Frontal cortex (tissue), 4 donors: Measurements from ENCODE around the gene SMIM17. TPM values are rescaled to one million over a fixed set of nuclear protein-coding genes. Genes with fewer than 3 reads are reported as not detected.
"Not testable (repeated sequence)": the region's sequence is repeated elsewhere in the genome, so short reads cannot be mapped to it uniquely, and the experiment has no call there.

Experiments used
- DNase-seq, 2 donors: peaks; one replicate each; pipeline ENCODE4 v3.0.0; 2012; ENCODE audit warnings: low spot score in 2 of 2
- FAIRE-seq: peaks from 2 replicates; lab custom pipeline; 2012; peaks lifted over from hg19 to GRCh38; lab: Jason Lieb, UNC
- total RNA-seq: library from RNA; depleted of rRNA; stranded (reverse); fragments of >200 nt; gene quantifications from one replicate; pipeline ENCODE4 v1.2.3, GENCODE V29; 2014
- donor health status: control.
- donor health status: control.
- donor health status: control.

SMIM17 gene
- total RNA-seq, 1 donor from 2014 or later: 26.5 TPM

GRCh38 chr19:56643460-56643955, 549 bp downstream of the SMIM17 start:
- DNase-seq: no peak
- no peak for FAIRE-seq

GRCh38 chr19:56654151-56654550, 11.2 kb downstream of the SMIM17 start:
- DNase-seq (no peak), FAIRE-seq (no peak)

GRCh38 chr19:56660381-56661107, 17.6 kb downstream of the SMIM17 start:
- peak in 1 of 2 donors; percentile 70 for DNase-seq
- no peak for FAIRE-seq

GRCh38 chr19:56661248-56661647, 18.3 kb downstream of the SMIM17 start:
- DNase-seq (no peak), FAIRE-seq (no peak)

GRCh38 chr19:56663931-56664500, 21.1 kb downstream of the SMIM17 start:
- DNase-seq (no peak), FAIRE-seq (no peak)

DNA sequence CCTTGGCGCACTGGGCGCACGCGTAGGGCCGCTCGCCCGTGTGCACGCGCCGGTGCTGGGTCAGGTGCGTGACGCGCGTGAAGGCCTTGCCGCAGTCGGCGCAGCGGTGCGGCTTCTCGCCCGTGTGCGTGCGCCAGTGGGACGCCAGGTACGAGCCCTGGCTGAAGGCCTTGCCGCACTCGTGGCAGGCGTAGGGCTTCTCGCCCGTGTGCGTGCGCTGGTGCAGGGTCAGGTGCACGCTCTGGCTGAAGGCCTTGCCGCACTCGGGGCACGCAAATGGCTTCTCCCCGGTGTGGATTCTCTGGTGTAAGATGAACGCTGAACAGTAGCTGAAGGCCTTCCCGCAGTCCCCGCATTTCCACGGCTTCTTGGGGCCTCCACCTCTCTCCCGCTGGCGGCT, 21.6 kb downstream of the SMIM17 start:
- no peak for FAIRE-seq
- no peak for DNase-seq

DNA sequence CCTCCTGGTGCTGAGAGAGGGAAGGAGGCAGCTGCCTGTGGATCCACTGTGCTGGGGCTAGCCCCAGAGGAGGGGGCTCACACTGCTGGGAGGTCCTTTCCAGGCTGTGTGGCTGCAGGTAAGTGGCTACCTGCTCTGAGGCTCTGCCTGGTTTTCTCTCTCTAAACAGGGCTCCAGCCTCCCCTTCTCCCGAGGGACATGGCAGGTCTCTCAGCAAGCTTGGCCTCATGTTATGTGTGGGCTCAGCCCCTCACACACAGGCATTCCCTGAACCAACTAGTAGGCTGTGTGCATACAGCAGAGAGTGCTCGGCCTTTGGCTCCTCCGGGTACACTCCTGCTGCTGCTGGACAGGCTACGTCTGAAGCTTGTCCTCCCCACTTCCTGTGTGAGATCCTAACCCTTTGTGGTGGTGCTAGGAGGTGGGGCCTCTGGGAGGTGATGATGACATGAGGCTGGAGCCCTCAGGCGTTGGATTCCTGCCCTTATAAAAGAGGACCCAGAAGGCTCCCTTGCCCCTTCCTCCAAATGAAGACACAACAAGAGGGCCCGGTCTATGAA, 24.4 kb downstream of the SMIM17 start:
- DNase-seq (no peak), FAIRE-seq (no peak)

GRCh38 chr19:56668676-56669075, 25.7 kb downstream of the SMIM17 start:
- DNase-seq (no peak), FAIRE-seq (no peak)

- FAIRE-seq (no peak), DNase-seq (no peak)
Observed at GRCh38 chr19:56670401-56670960, 27.5 kb downstream of the SMIM17 start.

- DNase-seq: no peak
- FAIRE-seq: no peak
Observed at GRCh38 chr19:56670961-56671612, 28.1 kb downstream of the SMIM17 start.

DNA sequence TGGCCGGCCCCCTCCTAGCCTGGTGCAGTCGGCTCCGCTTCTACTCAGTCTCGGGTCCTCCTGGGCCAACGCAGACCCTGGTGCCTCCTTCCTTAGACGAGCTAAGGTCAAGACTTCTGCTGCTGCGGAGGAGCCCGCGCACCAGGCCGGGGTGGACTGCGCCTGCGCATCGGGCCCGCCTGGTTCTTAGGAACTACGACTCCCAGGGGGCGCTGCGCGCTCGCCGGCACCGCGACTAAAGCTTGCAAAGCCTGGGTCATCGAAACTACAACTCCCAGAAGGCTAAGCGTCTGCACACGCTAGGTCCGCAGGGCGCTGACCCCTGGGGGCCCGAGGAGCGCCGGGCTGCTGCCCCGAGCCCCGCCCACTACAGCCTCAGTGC, 28.6 kb downstream of the SMIM17 start, which contains the start of gene ZNF835:
Gene ZNF835 (minus strand): TSS at position 145 of the 382 bp plus-strand sequence. CDS start 6,559 bp downstream, outside the sequence.
- DNase-seq (peak; percentile 91 to 95), FAIRE-seq (no peak)

DNA sequence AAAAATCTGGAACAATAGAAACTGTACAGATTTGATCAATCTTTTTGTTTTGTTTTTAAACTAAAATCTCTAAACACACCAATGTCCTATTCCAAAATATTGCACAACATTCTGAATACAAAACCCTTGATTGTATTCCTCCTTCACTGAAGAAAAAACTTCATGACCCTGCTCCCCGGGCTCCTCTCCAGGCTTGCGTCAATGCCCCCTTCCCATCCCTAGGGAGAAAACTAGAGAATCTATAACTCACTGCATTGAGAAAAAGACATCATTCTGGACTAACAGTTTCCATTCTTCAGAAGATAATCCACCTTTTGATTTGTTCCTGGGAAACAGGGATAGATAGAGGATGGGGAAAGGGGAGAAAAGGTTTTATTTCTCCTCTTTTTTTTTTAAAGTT, 29.7 kb downstream of the SMIM17 start:
- FAIRE-seq: peak; percentile 95
- not testable (repeated sequence) for DNase-seq

DNA sequence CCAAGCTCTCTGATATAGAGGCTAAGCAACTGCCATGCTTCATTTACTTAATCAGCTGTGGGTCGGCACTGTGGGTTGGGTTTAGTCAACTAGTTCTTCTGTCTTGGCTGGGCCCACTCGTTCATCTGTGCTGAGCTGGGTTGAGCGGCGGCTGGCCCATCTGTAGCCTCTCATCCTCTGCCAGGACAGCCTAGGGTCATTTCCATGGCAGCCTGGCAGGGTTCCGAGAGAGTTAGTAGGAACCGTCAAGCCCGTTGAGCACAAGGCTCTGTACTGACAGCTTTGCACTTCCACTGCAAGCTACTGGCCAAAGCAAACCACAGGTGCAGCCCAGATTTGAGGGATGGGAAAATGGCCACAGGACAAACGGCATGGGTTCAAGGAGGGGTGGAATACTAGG, 35.2 kb downstream of the SMIM17 start:
- no peak for FAIRE-seq
- peak in 1 of 2 donors; percentile 39 for DNase-seq

DNA sequence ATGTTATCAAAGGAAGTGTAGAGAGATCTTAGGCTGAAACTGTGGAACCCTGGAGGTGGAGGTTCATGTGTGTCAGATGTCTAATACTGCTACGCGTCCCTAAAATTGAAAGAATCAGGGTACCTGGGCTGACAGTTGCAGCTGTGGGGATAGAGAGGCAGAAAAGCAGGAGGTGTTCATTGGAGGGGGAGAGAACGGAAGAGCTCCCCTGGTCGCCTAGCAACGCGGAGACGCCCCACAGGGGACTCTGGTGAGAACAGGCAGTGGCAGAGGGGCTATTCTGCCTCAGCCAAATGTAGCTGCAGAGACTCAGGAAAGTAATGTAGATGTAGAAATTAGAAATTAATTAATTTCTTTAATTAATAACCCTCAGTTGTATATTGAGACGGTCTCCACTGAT, 38.7 kb downstream of the SMIM17 start:
- FAIRE-seq: no peak
- DNase-seq: no peak

- FAIRE-seq (no peak), DNase-seq (no peak)
Observed at GRCh38 chr19:56683116-56683515, 40.2 kb downstream of the SMIM17 start.

DNA sequence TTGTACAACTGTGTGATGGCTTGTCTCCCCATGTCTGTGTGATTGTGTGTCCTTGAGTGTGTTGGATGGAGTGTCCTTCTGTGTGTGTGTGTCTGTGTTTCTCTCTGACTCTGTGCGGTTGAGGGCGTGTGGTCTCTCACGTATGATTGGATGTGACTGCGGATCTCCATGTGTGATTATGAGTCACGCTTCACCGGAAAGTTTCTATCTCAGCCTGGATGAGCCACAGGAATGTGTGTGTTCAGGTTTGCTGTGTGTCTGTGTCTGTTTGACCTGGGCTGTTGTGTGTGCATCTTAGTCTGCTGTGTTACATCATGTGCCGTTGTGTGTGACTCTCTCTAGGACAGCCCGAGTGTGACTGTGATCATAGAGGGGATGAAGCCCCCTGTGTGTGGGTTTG, 44.1 kb downstream of the SMIM17 start:
- no peak for DNase-seq
- no peak for FAIRE-seq

DNA sequence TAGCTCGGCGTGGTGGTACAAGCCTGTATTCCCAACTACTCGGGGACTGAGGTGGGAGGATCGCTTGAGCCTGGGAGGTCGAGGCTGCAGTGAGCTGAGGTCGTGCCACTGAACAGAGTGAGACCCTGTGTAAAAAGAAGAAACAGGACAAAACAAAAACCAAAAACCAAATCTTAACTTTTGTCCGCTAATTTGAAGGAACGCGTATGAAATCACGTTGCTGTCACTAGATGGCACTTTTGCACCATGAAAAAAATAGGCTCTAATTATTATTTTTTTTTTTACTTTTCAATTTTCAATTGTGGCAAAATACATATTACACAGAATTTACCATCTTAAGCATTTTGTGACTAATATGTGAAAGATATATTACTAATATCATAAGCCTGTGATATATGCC, 46.2 kb downstream of the SMIM17 start:
- FAIRE-seq (peak; percentile 61), DNase-seq (no peak)

DNA sequence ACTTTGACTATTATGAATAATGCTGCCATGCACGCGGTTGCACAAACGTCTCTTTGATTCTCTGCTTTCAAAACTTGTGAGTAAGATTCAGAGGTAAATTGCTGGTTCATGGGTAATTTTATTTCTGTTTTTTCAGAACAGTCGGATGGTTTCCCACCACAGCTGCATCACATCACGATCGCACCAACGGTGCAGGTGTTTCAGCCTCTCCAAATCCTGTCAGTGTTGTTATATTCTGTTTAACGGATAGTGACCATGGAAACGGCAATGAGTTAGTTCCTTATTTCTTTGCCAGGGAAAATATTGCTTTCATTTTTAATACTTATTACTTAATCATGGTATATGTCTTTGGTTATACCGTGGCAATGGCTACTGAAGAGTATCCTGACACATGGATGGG, 47.7 kb downstream of the SMIM17 start:
- DNase-seq: no peak
- no peak for FAIRE-seq

DNA sequence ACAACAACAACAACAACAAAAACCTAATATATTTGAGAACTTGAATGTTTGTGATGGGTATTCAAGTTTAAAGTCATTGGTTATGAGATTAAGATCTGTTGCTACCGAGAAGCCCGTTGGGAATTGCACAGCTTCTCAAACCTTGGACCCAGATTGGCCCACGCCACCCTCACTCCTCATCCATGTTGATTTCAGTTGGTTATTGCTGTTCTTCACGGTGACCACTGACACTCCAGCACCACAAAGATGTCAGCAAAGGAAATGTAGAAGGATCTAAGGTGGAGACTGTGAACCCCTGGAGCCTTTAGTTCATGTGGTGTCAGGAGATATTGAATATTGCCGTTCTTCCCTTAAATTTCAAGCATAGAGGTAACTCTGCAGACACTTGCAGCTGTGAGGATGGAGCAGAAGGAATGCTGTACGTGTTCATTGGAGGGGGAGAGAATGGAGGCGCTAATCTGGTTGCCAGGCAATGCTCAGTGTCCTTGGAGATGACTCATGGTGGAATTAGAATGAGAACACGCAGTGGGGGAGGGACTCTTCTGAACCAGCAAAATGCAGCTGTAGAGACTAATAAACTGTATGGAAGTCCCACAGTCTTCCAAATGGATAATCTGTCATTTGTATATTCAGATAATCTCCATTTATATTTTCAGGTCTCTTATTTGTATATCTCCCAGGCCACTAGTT, 49.4 kb downstream of the SMIM17 start:
- FAIRE-seq: no peak
- DNase-seq: peak in 1 of 2 donors; percentile 55

DNA sequence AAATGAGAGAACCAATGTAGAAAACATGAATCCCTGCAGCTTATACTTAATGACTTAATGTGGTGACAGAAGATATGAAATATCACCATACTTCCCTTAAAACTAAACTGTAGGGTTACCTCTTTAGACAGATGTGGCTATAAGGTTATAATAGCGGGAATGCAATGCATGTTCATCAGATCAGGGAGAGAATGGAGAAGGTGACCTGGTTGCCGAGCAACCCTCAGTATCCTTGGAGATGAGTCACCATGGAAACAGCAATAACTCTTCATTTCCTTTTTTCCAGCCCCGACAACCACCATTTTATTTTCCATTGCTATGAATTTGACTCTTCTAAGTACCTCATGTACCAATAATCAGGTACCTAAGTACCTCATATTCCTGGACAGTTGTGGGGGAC, 56.6 kb downstream of the SMIM17 start:
- FAIRE-seq (no peak), DNase-seq (no peak)
